GM19467 (cell line): ENCODE data around the gene POLN.
"Not testable (repeated sequence)": the region's sequence is repeated elsewhere in the genome, so short reads cannot be mapped to it uniquely, and the experiment has no call there.

ENCODE experiments used
- ATAC-seq: cut with Tn5 transposase; IDR thresholded peaks from one replicate; pipeline ENCODE4 v1.9.1; 2021; ENCODE audit warnings: mild to moderate bottlenecking, moderate library complexity; ENCODE audit not compliant: unreplicated experiment

Gene POLN

GRCh38 chr4:2275546-2276251 is 33.8 kb upstream of the POLN start:
- ATAC-seq, result no peak

GRCh38 chr4:2275044-2275397 is 33.1 kb upstream of the POLN start:
- ATAC-seq, result not testable (repeated sequence)

GRCh38 chr4:2274320-2275043 is 32.6 kb upstream of the POLN start:
- ATAC-seq, result no peak

- ATAC-seq, result no peak
These were observed 31.9 kb upstream of the POLN start for GRCh38 chr4:2273657-2274319.

GRCh38 chr4:2273221-2273620 is 31.3 kb upstream of the POLN start:
- ATAC-seq, result no peak

- ATAC-seq, result no peak
These were observed 30.9 kb upstream of the POLN start for GRCh38 chr4:2272828-2273120.

- ATAC-seq, result no peak
These were observed 30.3 kb upstream of the POLN start for GRCh38 chr4:2272026-2272827.

GRCh38 chr4:2271279-2272025 is 29.5 kb upstream of the POLN start:
- no peak for ATAC-seq

GRCh38 chr4:2270341-2271165 is 28.6 kb upstream of the POLN start:
- ATAC-seq, result no peak

GRCh38 chr4:2269618-2270163 is 27.8 kb upstream of the POLN start:
- ATAC-seq, result no peak

- ATAC-seq, result no peak
These were observed 27.2 kb upstream of the POLN start for GRCh38 chr4:2269206-2269531.

- ATAC-seq, result no peak
These were observed 26.7 kb upstream of the POLN start for GRCh38 chr4:2268357-2269205.

GRCh38 chr4:2267841-2268240 is 25.9 kb upstream of the POLN start:
- ATAC-seq, result no peak

- no peak for ATAC-seq
These were observed 25.4 kb upstream of the POLN start for GRCh38 chr4:2267320-2267811.

GRCh38 chr4:2266821-2267220 is 24.9 kb upstream of the POLN start:
- ATAC-seq, result no peak

GRCh38 chr4:2266181-2266580 is 24.3 kb upstream of the POLN start:
- no peak for ATAC-seq

GRCh38 chr4:2265113-2266110 is 23.5 kb upstream of the POLN start:
- no peak for ATAC-seq
